Liver (tissue), 9 donors: Measurements from ENCODE around the gene GFRA1. TPM values are rescaled to one million over a fixed set of nuclear protein-coding genes. Genes with fewer than 3 reads are reported as not detected.

ENCODE experiments used
- DNase-seq: peaks from one replicate; pipeline ENCODE4 v3.0.0-alpha.2; 2017; ENCODE audit warnings: low spot score
- H3K27ac ChIP-seq, 2 donors: one replicate each; pipeline ENCODE4 v1.7.0; 2013; ENCODE audit warnings: inconsistent platforms in 2 of 2, low read length in 2 of 2, control low read depth in 1 of 2, low read depth in 1 of 2, mild to moderate bottlenecking in 1 of 2
- H3K27me3 ChIP-seq, 4 donors: one replicate each; pipeline versions ENCODE4 v1.6.1 to v1.7.0; 2013; ENCODE audit warnings: low read length in 3 of 4, inconsistent platforms in 1 of 4, mild to moderate bottlenecking in 1 of 4, moderate library complexity in 1 of 4; ENCODE audit not compliant: control insufficient read depth in 4 of 4, insufficient read depth in 4 of 4
- H3K36me3 ChIP-seq, 4 donors: one replicate each; pipeline versions ENCODE4 v1.6.1 to v1.7.0; 2013; ENCODE audit warnings: low read length in 3 of 4, mild to moderate bottlenecking in 3 of 4, low read depth in 1 of 4, moderate library complexity in 1 of 4; ENCODE audit not compliant: control insufficient read depth in 4 of 4, insufficient read depth in 3 of 4
- H3K4me1 ChIP-seq, 4 donors: one replicate each; pipeline versions ENCODE4 v1.6.1 to v1.7.0; 2013; ENCODE audit warnings: low read length in 3 of 4, mild to moderate bottlenecking in 3 of 4, moderate library complexity in 1 of 4; ENCODE audit not compliant: control insufficient read depth in 4 of 4, insufficient read depth in 4 of 4
- H3K4me3 ChIP-seq, 3 donors: one replicate each; pipeline versions ENCODE4 v1.6.1 to v1.7.0; 2013; ENCODE audit warnings: low read length in 3 of 3, control low read depth in 1 of 3, low read depth in 1 of 3, mild to moderate bottlenecking in 1 of 3
- H3K9ac ChIP-seq, 2 donors: one replicate each; pipeline ENCODE4 v1.7.0; 2013; ENCODE audit warnings: low read length in 2 of 2, mild to moderate bottlenecking in 2 of 2, moderate library complexity in 2 of 2, control low read depth in 1 of 2, low read depth in 1 of 2
- H3K9me3 ChIP-seq, 4 donors: one replicate each; pipeline versions ENCODE4 v1.6.1 to v1.7.0; 2013; ENCODE audit warnings: low read length in 3 of 4; ENCODE audit not compliant: control insufficient read depth in 4 of 4
- FOXA1 ChIP-seq: IDR thresholded peaks from 2 replicates; pipeline ENCODE4 v1.6.1; 2016; ENCODE audit warnings: antibody characterized with exemption
- FOXA2 ChIP-seq: IDR thresholded peaks from 2 replicates; pipeline ENCODE4 v1.6.1; 2016; ENCODE audit warnings: antibody characterized with exemption
- GABPA ChIP-seq, 2 donors: IDR thresholded peaks in 1 of 2; conservative IDR thresholded peaks in 1 of 2; 2 replicates each; pipeline ENCODE4 v1.6.1; 2016; ENCODE audit warnings: antibody characterized with exemption in 2 of 2, mild to moderate bottlenecking in 1 of 2, moderate library complexity in 1 of 2
- HNF4A ChIP-seq, 2 donors: conservative IDR thresholded peaks; 2 replicates each; pipeline ENCODE4 v1.6.1; 2016; ENCODE audit warnings: antibody characterized with exemption in 2 of 2, mild to moderate bottlenecking in 2 of 2
- NR2F2 ChIP-seq: IDR thresholded peaks from 2 replicates; pipeline ENCODE4 v1.6.1; 2016; ENCODE audit warnings: antibody characterized with exemption
- RAD21 ChIP-seq, 2 donors: IDR thresholded peaks; 2 replicates each; pipeline ENCODE4 v1.6.1; 2016; ENCODE audit warnings: antibody characterized with exemption in 2 of 2, mild to moderate bottlenecking in 2 of 2
- SP1 ChIP-seq: IDR thresholded peaks from 2 replicates; pipeline ENCODE4 v1.6.1; 2018; ENCODE audit warnings: antibody characterized with exemption, mild to moderate bottlenecking
- TAF1 ChIP-seq: conservative IDR thresholded peaks from 2 replicates; pipeline ENCODE4 v1.6.1; 2016; ENCODE audit warnings: antibody characterized with exemption, mild to moderate bottlenecking
- WGBS: extraction: QIAGEN DNeasy Blood & Tissue Kit; methylation state at CpG from one replicate; pipeline ENCODE4 v1.1.7; 2013; 5-methylcytosine and 5-hydroxymethylcytosine counted together
- polyA plus RNA-seq, 2 donors: library from polyadenylated mRNA; stranded (reverse) in 1 of 2; unstranded in 1 of 2; fragments of 200-250 nt in 1 of 2; fragments of >200 nt in 1 of 2; fragmentation: Nextera tagmentation in 1 of 2; extraction: Ambion mirVana in 1 of 2; gene quantifications; one replicate each; pipeline versions ENCODE4 v1.2.1 to v1.2.3, GENCODE V29; 2013 to 2015
- total RNA-seq, 2 donors: library from RNA; depleted of rRNA; stranded (reverse); fragments of >200 nt; gene quantifications; one replicate each; pipeline ENCODE4 v1.2.3, GENCODE V29; 2014
- TF ChIP-seq, protein P1 (sequence below): fragments of 150-350 bp; IDR thresholded peaks from 2 replicates; pipeline ENCODE4 v1.5.1; 2017; ENCODE audit warnings: improper control_type of control experiment, low read depth, low read length; ENCODE audit not compliant: missing input control
- TF ChIP-seq, protein P2 (sequence below): IDR thresholded peaks from 2 replicates; pipeline ENCODE4 v1.6.1; 2016; ENCODE audit warnings: antibody characterized with exemption
- TF ChIP-seq, protein P3 (sequence below): IDR thresholded peaks from 2 replicates; pipeline ENCODE4 v1.6.1; 2016; ENCODE audit warnings: antibody characterized with exemption
- TF ChIP-seq, protein P4 (sequence below): IDR thresholded peaks from 2 replicates; pipeline ENCODE4 v1.6.1; 2016; ENCODE audit warnings: antibody characterized with exemption, mild to moderate bottlenecking
- TF ChIP-seq, protein P5 (sequence below): IDR thresholded peaks from 2 replicates; pipeline ENCODE4 v1.6.1; 2016; ENCODE audit warnings: antibody characterized with exemption
- donor health status: healthy.
- donor health status: healthy.
- donor health status: healthy.
- donor health status: healthy.
- donor health status: healthy.

Gene GFRA1
- total and polyA plus RNA-seq, 4 donors: 14.2 to 53.6 (median 17.8) TPM

DNA sequence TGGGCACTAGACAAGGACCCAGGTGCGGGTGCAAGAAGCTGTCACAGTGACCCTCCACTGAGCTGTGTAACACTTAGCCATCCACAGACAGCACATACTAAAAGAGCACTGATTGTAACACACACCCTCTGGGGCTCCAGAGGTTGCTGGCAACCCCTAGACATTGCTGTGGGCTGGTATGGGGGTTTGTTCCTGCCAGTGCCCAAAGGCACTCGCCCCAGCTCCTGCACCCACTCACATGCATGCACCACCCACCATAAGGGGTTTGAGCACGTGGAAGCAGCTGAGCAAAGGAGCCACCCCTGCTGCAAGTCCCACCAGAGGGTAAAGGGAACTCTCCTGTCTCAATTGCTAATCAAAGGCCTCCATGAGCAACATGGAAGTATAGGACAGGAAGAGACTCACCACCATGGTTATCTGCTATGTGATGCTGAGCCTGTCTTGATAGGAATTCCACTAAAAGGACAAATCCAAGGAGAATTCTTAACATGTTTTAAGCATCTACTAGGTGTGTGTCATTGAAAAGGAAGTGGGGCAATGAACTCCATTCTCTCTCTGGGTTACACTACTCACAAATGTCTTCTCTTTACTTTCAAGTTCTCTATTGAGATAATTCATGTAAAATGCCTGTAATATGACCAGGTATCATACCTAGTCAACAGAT is 103.1 kb downstream of the GFRA1 start:
- no peak overlapping the region for H3K9ac ChIP-seq

DNA sequence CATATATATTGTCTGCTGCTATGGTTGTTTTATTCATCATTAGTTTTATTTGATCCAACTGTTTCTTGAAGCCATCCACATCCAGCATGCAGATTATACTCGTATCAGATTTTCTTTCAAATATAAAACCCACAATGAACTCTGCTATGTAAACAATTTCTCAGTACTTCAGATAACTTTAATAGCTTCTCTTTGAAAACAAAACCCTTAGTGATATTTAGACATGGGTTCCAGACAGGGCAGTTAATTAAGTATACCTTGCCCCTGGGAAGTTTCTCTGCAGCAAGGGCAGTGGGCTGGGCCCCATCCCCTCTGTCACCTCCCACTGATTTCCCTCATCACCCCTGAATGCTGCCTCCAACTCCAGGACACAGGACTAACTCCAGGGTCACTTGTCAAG is 104.3 kb downstream of the GFRA1 start:
- no peak overlapping the region for H3K9ac ChIP-seq
- H3K27ac ChIP-seq: no peak overlapping the region
- H3K4me3 ChIP-seq: no peak overlapping the region
- no peaks in the 10 kb centered on the region for H3K9me3 ChIP-seq
- DNase-seq: no peak
- TF ChIP-seq, protein P1, sequence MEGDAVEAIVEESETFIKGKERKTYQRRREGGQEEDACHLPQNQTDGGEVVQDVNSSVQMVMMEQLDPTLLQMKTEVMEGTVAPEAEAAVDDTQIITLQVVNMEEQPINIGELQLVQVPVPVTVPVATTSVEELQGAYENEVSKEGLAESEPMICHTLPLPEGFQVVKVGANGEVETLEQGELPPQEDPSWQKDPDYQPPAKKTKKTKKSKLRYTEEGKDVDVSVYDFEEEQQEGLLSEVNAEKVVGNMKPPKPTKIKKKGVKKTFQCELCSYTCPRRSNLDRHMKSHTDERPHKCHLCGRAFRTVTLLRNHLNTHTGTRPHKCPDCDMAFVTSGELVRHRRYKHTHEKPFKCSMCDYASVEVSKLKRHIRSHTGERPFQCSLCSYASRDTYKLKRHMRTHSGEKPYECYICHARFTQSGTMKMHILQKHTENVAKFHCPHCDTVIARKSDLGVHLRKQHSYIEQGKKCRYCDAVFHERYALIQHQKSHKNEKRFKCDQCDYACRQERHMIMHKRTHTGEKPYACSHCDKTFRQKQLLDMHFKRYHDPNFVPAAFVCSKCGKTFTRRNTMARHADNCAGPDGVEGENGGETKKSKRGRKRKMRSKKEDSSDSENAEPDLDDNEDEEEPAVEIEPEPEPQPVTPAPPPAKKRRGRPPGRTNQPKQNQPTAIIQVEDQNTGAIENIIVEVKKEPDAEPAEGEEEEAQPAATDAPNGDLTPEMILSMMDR: no peak
- TF ChIP-seq RAD21 (IDR thresholded peaks at IDR 0.05) (no peak), FOXA1 (no peak), NR2F2 (no peak), SP1 (no peak)
- TF ChIP-seq, protein P2, sequence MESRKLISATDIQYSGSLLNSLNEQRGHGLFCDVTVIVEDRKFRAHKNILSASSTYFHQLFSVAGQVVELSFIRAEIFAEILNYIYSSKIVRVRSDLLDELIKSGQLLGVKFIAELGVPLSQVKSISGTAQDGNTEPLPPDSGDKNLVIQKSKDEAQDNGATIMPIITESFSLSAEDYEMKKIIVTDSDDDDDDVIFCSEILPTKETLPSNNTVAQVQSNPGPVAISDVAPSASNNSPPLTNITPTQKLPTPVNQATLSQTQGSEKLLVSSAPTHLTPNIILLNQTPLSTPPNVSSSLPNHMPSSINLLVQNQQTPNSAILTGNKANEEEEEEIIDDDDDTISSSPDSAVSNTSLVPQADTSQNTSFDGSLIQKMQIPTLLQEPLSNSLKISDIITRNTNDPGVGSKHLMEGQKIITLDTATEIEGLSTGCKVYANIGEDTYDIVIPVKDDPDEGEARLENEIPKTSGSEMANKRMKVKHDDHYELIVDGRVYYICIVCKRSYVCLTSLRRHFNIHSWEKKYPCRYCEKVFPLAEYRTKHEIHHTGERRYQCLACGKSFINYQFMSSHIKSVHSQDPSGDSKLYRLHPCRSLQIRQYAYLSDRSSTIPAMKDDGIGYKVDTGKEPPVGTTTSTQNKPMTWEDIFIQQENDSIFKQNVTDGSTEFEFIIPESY: no peak
- TF ChIP-seq, protein P3, sequence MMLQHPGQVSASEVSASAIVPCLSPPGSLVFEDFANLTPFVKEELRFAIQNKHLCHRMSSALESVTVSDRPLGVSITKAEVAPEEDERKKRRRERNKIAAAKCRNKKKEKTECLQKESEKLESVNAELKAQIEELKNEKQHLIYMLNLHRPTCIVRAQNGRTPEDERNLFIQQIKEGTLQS: no peak
- no peaks in the 10 kb centered on the region for H3K27me3 ChIP-seq
- peaks cover 0 to 2% (median 0%) of the 10 kb centered on the region in 4 donors for H3K36me3 ChIP-seq
- no peaks in the 10 kb centered on the region for H3K4me1 ChIP-seq
- 36% methylated on average over 1 of the region's 1 CpG for WGBS

More for the DNA sequence above, 103.1 kb downstream of the GFRA1 start:
- Histone ChIP-seq H3K9me3 (no peaks in the 10 kb centered on the region), H3K36me3 (peaks cover 0 to 2% (median 0%) of the 10 kb centered on the region in 4 donors), H3K4me3 (no peak overlapping the region), H3K4me1 (no peaks in the 10 kb centered on the region), H3K27ac (no peak overlapping the region), H3K27me3 (no peaks in the 10 kb centered on the region)
- WGBS: 86% methylated on average over 3 of the region's 3 CpGs
- DNase-seq: no peak
- TF ChIP-seq, protein P4, sequence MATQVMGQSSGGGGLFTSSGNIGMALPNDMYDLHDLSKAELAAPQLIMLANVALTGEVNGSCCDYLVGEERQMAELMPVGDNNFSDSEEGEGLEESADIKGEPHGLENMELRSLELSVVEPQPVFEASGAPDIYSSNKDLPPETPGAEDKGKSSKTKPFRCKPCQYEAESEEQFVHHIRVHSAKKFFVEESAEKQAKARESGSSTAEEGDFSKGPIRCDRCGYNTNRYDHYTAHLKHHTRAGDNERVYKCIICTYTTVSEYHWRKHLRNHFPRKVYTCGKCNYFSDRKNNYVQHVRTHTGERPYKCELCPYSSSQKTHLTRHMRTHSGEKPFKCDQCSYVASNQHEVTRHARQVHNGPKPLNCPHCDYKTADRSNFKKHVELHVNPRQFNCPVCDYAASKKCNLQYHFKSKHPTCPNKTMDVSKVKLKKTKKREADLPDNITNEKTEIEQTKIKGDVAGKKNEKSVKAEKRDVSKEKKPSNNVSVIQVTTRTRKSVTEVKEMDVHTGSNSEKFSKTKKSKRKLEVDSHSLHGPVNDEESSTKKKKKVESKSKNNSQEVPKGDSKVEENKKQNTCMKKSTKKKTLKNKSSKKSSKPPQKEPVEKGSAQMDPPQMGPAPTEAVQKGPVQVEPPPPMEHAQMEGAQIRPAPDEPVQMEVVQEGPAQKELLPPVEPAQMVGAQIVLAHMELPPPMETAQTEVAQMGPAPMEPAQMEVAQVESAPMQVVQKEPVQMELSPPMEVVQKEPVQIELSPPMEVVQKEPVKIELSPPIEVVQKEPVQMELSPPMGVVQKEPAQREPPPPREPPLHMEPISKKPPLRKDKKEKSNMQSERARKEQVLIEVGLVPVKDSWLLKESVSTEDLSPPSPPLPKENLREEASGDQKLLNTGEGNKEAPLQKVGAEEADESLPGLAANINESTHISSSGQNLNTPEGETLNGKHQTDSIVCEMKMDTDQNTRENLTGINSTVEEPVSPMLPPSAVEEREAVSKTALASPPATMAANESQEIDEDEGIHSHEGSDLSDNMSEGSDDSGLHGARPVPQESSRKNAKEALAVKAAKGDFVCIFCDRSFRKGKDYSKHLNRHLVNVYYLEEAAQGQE: no peak
- TF ChIP-seq TAF1 (no peak), HNF4A (conservative IDR thresholded peaks at IDR 0.05) (no peak), GABPA (IDR thresholded peaks at IDR 0.05 in 1 of 2, conservative IDR thresholded peaks at IDR 0.05 in 1 of 2) (no peak), NR2F2 (no peak), FOXA2 (no peak), SP1 (no peak)
- TF ChIP-seq, protein P1: no peak
- TF ChIP-seq, protein P5, sequence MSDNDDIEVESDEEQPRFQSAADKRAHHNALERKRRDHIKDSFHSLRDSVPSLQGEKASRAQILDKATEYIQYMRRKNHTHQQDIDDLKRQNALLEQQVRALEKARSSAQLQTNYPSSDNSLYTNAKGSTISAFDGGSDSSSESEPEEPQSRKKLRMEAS: no peak
- TF ChIP-seq, protein P2: no peak
